ENCODE data around the gene SPRR2B. TPM values are rescaled to one million over a fixed set of nuclear protein-coding genes. Genes with fewer than 3 reads are reported as not detected.
"Not testable (repeated sequence)": the region's sequence is repeated elsewhere in the genome, so short reads cannot be mapped to it uniquely, and the experiment has no call there.

SPRR2B gene
- total RNA-seq, 4 donors from 2014 or later: not detected

DNA sequence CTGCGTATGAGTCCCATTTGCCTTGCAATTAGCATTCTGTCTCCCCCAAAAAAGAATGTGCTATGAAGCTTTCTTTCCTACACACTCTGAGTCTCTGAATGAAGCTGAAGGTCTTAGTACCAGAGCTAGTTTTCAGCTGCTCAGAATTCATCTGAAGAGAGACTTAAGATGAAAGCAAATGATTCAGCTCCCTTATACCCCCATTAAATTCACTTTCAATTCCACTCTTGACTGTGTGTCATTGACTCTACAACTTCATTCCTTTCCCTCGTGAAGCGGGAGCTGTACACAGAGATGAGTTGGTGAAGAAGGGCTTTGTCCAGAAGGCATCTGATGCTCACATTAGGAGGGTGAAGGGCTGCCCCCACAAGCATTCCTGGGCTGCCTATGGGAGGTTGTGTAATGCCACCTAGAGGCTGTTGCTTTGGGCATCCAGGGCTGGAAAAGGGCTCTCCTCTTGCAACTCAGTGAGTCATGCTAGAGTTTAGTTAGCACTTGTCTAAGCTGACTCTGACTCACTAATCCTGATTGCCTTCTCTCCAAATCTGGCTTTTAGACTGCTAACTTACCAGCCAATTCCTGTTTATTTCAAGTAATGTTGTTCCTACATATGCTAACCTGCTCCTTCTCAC lies 38.6 kb downstream of the SPRR2B start:
- DNase-seq (ENCODE audit: low spot score) (no peak), ATAC-seq (ENCODE audit: low FRiP score) (peak; percentile 95)
- TF ChIP-seq, protein P1, sequence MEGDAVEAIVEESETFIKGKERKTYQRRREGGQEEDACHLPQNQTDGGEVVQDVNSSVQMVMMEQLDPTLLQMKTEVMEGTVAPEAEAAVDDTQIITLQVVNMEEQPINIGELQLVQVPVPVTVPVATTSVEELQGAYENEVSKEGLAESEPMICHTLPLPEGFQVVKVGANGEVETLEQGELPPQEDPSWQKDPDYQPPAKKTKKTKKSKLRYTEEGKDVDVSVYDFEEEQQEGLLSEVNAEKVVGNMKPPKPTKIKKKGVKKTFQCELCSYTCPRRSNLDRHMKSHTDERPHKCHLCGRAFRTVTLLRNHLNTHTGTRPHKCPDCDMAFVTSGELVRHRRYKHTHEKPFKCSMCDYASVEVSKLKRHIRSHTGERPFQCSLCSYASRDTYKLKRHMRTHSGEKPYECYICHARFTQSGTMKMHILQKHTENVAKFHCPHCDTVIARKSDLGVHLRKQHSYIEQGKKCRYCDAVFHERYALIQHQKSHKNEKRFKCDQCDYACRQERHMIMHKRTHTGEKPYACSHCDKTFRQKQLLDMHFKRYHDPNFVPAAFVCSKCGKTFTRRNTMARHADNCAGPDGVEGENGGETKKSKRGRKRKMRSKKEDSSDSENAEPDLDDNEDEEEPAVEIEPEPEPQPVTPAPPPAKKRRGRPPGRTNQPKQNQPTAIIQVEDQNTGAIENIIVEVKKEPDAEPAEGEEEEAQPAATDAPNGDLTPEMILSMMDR (IDR thresholded peaks at IDR 0.05): no peak

DNA sequence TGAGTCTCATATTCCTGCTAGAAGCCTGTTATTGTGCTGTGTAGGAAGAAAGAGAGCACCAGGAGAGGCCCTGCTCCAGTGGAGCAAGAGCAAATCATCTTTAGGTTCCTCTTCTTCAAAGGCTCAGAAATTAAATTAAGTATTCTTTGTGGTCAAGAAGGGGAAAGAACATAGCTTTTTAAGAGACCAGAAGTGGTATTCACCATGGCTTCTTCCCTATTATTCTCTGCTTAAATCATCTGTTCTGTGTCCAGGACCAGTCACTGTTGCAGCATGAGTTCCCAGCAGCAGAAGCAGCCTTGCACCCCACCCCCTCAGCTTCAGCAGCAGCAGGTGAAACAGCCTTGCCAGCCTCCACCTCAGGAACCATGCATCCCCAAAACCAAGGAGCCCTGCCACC lies 39.3 kb downstream of the SPRR2B start:
- ATAC-seq (ENCODE audit: low FRiP score) (no peak), DNase-seq (ENCODE audit: low spot score) (no peak)
- TF ChIP-seq, protein P1 (IDR thresholded peaks at IDR 0.05): no peak

DNA sequence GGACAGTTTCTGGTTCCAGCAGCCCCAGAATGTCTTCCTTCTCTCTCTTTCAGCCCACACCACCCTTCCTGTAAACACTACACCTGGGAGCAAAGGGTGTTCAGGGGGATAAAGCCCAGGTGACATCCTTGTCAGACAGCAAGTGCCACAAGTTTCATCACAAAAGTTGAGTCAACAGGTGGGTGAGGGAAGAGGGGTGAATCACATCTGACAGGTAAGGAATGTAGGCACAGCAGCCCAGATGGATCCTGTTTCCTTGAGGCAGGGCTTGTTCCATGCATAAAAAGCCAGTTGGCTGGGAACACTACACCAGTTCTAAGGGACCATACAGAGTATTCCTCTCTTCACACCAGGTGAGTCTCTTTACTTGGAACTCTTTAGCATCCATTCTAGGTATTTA lies 40.5 kb downstream of the SPRR2B start, which contains the start of gene SPRR1B:
Gene SPRR1B (plus strand): TSS at position 309 of the 400 bp plus-strand sequence. CDS start 1,143 bp downstream, outside the sequence.
- DNase-seq (ENCODE audit: low spot score) (no peak), ATAC-seq (ENCODE audit: low FRiP score) (no peak)
- TF ChIP-seq, protein P1 (IDR thresholded peaks at IDR 0.05): no peak

DNA sequence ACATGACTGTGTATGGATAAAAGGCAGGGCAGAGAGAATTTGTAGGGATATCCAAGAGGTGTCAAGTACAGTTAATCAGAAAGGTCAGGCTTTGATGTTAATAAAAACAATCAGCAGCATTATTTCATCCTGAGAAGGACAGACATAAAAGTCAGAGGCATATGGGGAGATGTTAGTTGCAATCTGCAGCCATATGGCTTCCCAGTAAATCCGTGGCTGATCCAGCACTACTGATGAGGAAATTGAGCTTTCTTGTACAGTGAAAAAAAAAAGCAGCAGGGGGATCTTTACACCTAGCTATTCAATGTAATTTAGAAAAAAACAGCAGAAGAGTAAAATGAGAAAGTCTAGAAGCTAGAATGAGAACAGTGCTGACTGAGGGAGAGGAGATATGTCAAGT lies 42.6 kb downstream of the SPRR2B start:
- TF ChIP-seq, protein P1 (IDR thresholded peaks at IDR 0.05): no peak
- DNase-seq (ENCODE audit: low spot score) (no peak), ATAC-seq (ENCODE audit: low FRiP score) (no peak)

DNA sequence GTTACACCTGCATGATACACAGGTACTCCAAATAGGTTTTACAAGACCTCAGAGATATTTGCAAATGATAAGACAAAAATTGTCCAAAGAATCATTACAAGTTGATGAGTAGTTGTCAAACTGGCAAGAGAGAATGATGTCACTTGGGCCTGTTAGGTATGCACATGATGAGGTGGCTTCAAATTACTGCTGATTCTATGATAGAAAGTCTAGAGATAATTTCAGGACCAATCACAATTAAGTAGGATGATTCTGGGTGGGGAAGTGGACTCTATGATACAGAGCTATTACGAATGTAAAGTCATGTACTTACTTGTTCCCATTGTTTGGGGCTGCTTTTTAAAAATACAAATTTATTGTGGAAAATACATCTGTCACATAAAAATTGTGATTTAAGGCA lies 45.6 kb downstream of the SPRR2B start:
- TF ChIP-seq, protein P1 (IDR thresholded peaks at IDR 0.05): no peak
- DNase-seq (ENCODE audit: low spot score) (no peak), ATAC-seq (ENCODE audit: low FRiP score) (no peak)

DNA sequence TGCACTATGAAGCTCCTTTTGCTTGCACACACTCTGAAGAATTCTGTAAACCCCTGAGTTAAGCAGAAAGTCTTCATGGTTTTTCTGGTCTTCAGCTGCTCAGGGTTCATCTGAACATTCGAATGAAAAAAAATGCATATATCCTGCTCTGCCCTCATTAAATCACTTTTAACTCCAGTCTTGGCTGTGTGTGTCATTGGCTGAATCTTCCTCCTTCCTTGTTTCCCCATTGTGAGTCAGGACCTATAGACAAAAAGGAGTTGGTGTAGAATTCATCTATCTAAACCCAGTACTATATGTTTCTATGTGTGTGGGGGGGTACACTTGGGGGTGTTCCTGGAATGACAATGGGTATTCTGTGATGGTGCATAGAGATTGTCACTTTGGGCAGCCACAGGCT lies 47.0 kb downstream of the SPRR2B start:
- no peak for ATAC-seq (ENCODE audit: low FRiP score)
- no peak for DNase-seq (ENCODE audit: low spot score)
- TF ChIP-seq, protein P1 (IDR thresholded peaks at IDR 0.05): no peak

DNA sequence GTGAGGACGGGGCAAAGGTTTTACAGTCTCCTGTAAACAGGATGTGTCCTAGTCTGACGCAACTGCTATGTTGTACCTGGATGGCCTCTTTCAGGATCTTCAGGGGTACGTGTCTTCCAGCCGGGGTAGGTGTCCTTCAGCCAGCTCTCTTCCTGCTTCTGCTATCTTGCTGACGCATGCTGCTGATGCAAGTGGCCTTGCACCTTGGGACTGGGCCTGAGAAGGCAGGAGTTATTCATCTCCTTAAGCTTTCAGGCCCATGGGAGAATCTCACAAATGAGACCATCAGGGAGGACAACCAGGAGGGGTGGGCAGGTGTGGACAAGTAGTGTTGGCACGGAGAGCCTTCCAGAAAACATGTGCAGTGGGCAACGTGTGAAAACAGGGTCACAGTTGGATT lies 48.3 kb downstream of the SPRR2B start:
- TF ChIP-seq, protein P1 (IDR thresholded peaks at IDR 0.05): no peak
- DNase-seq (ENCODE audit: low spot score) (no peak), ATAC-seq (ENCODE audit: low FRiP score) (no peak)

DNA sequence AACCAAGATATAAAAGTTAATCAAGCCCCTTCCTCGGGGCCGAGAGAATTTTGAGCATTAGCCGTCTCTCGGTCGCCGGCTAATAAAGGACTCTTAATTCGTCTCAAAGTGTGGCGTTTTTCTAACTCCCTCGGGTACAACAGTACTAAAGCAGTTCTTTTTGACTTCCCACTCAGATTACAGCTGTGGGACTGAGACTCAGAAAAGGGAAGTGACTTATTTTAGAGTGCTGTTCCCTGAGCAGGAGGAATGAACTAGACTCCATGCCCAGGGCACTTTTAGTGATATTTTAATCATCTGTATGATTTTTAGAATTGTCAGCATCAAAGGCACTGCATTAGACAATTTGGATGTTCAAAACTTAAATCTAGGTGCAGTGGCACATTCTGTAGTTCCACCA lies 49.1 kb downstream of the SPRR2B start:
- not testable (repeated sequence) for ATAC-seq (ENCODE audit: low FRiP score); DNase-seq (ENCODE audit: low spot score)

DNA sequence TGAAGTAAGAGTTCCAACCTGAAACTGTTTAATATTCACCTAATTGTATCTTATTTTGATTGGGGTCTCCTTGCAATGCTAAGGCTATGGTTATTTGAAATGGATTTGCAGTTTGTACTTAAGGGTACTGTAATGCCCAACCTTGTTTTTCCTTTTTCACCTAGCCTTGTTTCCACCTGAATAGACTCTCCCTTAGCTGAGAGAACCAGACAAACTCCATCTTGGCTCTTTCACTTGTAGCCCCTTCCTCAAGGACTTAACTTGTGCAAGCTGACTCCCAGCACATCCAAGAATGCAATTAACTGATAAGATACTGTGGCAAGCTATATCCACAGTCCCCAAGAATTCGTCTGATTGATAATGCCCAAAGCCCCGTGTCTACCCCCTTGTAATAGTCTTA lies 49.6 kb downstream of the SPRR2B start:
- not testable (repeated sequence) for DNase-seq (ENCODE audit: low spot score); ATAC-seq (ENCODE audit: low FRiP score)
